A549 (cell line): ENCODE measurements around the gene TGFBR2.

ENCODE experiments used
- GATA3 ChIP-seq: IDR thresholded peaks from 2 replicates; pipeline ENCODE4 v1.6.1; 2012; ENCODE audit warnings: borderline replicate concordance
- POLR2A ChIP-seq: IDR thresholded peaks from 2 replicates; pipeline ENCODE4 v1.6.1; 2012; ENCODE audit warnings: mild to moderate bottlenecking, low read length
- RARB ChIP-seq: fragments of 250-450 bp; sonication (Bioruptor Pico); IDR thresholded peaks from 2 replicates; pipeline ENCODE4 v1.8.0; 2021; ENCODE audit warnings: mild to moderate bottlenecking, moderate library complexity
- RCOR1 ChIP-seq: fragments of 150-350 bp; IDR thresholded peaks from 2 replicates; pipeline ENCODE4 v1.6.1; 2014; ENCODE audit warnings: antibody characterized with exemption, low read length, low read depth
- SREBF2 ChIP-seq: fragments of 450-650 bp; IDR thresholded peaks from 2 replicates; pipeline ENCODE4 v1.6.1; 2014; ENCODE audit warnings: mild to moderate bottlenecking, moderate library complexity
- TF ChIP-seq, protein P1 (sequence below): fragments of 450-650 bp; IDR thresholded peaks from 2 replicates; pipeline ENCODE4 v1.6.1; 2014; ENCODE audit warnings: antibody characterized with exemption

DNA sequence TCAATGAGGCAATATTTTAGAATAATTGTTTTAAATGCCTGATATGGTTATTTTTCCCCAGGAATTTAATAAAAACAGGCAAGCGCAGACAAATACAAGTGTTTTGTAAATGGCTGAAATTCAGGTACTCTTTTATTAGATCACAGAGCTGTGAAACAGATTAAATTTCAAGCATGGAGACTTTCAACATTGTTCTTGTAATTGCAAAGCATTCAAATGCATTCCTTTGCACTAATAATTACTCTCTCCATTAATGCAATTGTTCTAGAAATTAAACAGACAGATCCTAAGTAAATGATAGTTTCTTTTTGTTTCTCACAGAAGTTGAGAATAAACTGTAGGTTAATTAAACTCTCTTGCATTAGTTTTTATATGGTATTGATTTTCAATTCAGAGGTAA lies 42.4 kb upstream of the TGFBR2 start:
- TF ChIP-seq POLR2A = no peak
- TF ChIP-seq RARB (CRISPR knock-in tag) = no peak
- no peak for TF ChIP-seq GATA3
- TF ChIP-seq, protein P1, sequence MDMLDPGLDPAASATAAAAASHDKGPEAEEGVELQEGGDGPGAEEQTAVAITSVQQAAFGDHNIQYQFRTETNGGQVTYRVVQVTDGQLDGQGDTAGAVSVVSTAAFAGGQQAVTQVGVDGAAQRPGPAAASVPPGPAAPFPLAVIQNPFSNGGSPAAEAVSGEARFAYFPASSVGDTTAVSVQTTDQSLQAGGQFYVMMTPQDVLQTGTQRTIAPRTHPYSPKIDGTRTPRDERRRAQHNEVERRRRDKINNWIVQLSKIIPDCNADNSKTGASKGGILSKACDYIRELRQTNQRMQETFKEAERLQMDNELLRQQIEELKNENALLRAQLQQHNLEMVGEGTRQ = no peak
- no peak for TF ChIP-seq SREBF2
- TF ChIP-seq RCOR1 = no peak
